HG03565 (cell line): ENCODE measurements around the gene KIF3A.
A peak's percentile ranks its signal among the peaks of the same experiment; 100 is the strongest.

Experiments
- ATAC-seq: cut with Tn5 transposase; IDR thresholded peaks from one replicate; pipeline ENCODE4 v1.9.1; 2021; ENCODE audit warnings: mild to moderate bottlenecking, moderate library complexity; ENCODE audit not compliant: unreplicated experiment

KIF3A gene

GRCh38 chr5:132754947-132755346, 17.6 kb upstream of the KIF3A start:
- no peak for ATAC-seq

- ATAC-seq: no peak
Measured at GRCh38 chr5:132754111-132754510, 16.8 kb upstream of the KIF3A start.

GRCh38 chr5:132753135-132753987, 16.0 kb upstream of the KIF3A start:
- no peak for ATAC-seq

- ATAC-seq: no peak
Measured at GRCh38 chr5:132752581-132753125, 15.3 kb upstream of the KIF3A start.

- ATAC-seq: no peak
Measured at GRCh38 chr5:132751971-132752580, 14.7 kb upstream of the KIF3A start.

- peak; percentile 46 for ATAC-seq
Measured at GRCh38 chr5:132751444-132751843, 14.1 kb upstream of the KIF3A start.

- ATAC-seq: no peak
Measured at GRCh38 chr5:132750471-132751230, 13.3 kb upstream of the KIF3A start.

- ATAC-seq: no peak
Measured at GRCh38 chr5:132749506-132749905, 12.2 kb upstream of the KIF3A start.

- ATAC-seq: no peak
Measured at GRCh38 chr5:132748522-132749000, 11.2 kb upstream of the KIF3A start.

- no peak for ATAC-seq
Measured at GRCh38 chr5:132747616-132748440, 10.5 kb upstream of the KIF3A start.

- no peak for ATAC-seq
Measured at GRCh38 chr5:132746954-132747615, 9.7 kb upstream of the KIF3A start, which contains the start of gene CCNI2. CCNI2 (plus strand) TSS chr5:132747426; CDS start chr5:132747496, 70 bp downstream.

GRCh38 chr5:132746592-132746953, 9.2 kb upstream of the KIF3A start:
- ATAC-seq: no peak

- no peak for ATAC-seq
Measured at GRCh38 chr5:132744659-132745058, 7.3 kb upstream of the KIF3A start.

- ATAC-seq: no peak
Measured at GRCh38 chr5:132742626-132743025, 5.3 kb upstream of the KIF3A start.

GRCh38 chr5:132742158-132742557, 4.8 kb upstream of the KIF3A start:
- no peak for ATAC-seq

- no peak for ATAC-seq
Measured at GRCh38 chr5:132739232-132739631, 1.9 kb upstream of the KIF3A start.

GRCh38 chr5:132737982-132738681, 786 bp upstream of the KIF3A start:
- no peak for ATAC-seq

GRCh38 chr5:132734687-132735086, 2.7 kb downstream of the KIF3A start:
- no peak for ATAC-seq

GRCh38 chr5:132733499-132734148, 3.7 kb downstream of the KIF3A start:
- ATAC-seq: no peak
